H9 (cell line): Measurements from ENCODE around the gene MAPK4. TPM values are rescaled to one million over a fixed set of nuclear protein-coding genes. Genes with fewer than 3 reads are reported as not detected.

Experiments
- DNase-seq: peaks from one replicate; pipeline ENCODE4 v3.0.0-alpha.2; 2017
- H2AFZ ChIP-seq: one replicate; pipeline ENCODE4 v1.6.1; 2013; ENCODE audit warnings: mild to moderate bottlenecking, low read length, control low read depth, moderate library complexity
- H2AK5ac ChIP-seq: 2 replicates; pipeline ENCODE4 v1.6.1; 2013; ENCODE audit warnings: low read length, control low read depth, mixed read lengths; ENCODE audit not compliant: insufficient read length
- H2BK120ac ChIP-seq: one replicate; pipeline ENCODE4 v1.6.1; 2013; ENCODE audit warnings: low read depth, mild to moderate bottlenecking, low read length, control low read depth, inconsistent platforms; ENCODE audit not compliant: poor library complexity, severe bottlenecking
- H2BK12ac ChIP-seq: 2 replicates; pipeline ENCODE4 v1.6.1; 2013; ENCODE audit warnings: low read length, control low read depth, mixed read lengths, low read depth; ENCODE audit not compliant: insufficient read length
- H2BK15ac ChIP-seq: 2 replicates; pipeline ENCODE4 v1.6.1; 2013; ENCODE audit warnings: low read depth, low read length, control low read depth
- H2BK20ac ChIP-seq: one replicate; pipeline ENCODE4 v1.6.1; 2013; ENCODE audit warnings: low read depth, mild to moderate bottlenecking, low read length, control low read depth, inconsistent platforms; ENCODE audit not compliant: poor library complexity, severe bottlenecking
- H2BK5ac ChIP-seq: 2 replicates; pipeline ENCODE4 v1.6.1; 2013; ENCODE audit warnings: low read length, control low read depth, mixed read lengths; ENCODE audit not compliant: insufficient read length
- H3K14ac ChIP-seq: 2 replicates; pipeline ENCODE4 v1.6.1; 2013; ENCODE audit warnings: low read length, control low read depth; ENCODE audit not compliant: insufficient read depth
- H3K18ac ChIP-seq: 2 replicates; pipeline ENCODE4 v1.6.1; 2013; ENCODE audit warnings: low read depth, mild to moderate bottlenecking, mixed read lengths, low read length, control low read depth; ENCODE audit not compliant: insufficient read length
- H3K23ac ChIP-seq: 2 replicates; pipeline ENCODE4 v1.6.1; 2013; ENCODE audit warnings: low read length, control low read depth, mixed read lengths, low read depth; ENCODE audit not compliant: insufficient read length
- H3K23me2 ChIP-seq: 2 replicates; pipeline ENCODE4 v1.6.1; 2013; ENCODE audit warnings: low read depth, mild to moderate bottlenecking, mixed read lengths, low read length, control low read depth; ENCODE audit not compliant: insufficient read length, poor library complexity, severe bottlenecking
- H3K27ac ChIP-seq: 2 replicates; pipeline ENCODE4 v1.5.1; 2013; ENCODE audit warnings: low read length, control low read depth, mixed read lengths, low read depth; ENCODE audit not compliant: insufficient read length
- H3K27me3 ChIP-seq: 2 replicates; pipeline ENCODE4 v1.6.1; 2013; ENCODE audit warnings: low read length, control low read depth, inconsistent platforms; ENCODE audit not compliant: insufficient read depth
- H3K4ac ChIP-seq: 2 replicates; pipeline ENCODE4 v1.6.1; 2013; ENCODE audit warnings: low read depth, mild to moderate bottlenecking, control low read depth, inconsistent platforms, low read length, moderate library complexity
- H3K4me1 ChIP-seq: 2 replicates; pipeline ENCODE4 v1.6.1; 2013; ENCODE audit warnings: low read length, control low read depth, inconsistent platforms; ENCODE audit not compliant: insufficient read depth
- H3K4me2 ChIP-seq: 2 replicates; pipeline ENCODE4 v1.6.1; 2013; ENCODE audit warnings: low read length, control low read depth, mixed read lengths; ENCODE audit not compliant: insufficient read length, insufficient read depth
- H3K56ac ChIP-seq: 2 replicates; pipeline ENCODE4 v1.6.1; 2013; ENCODE audit warnings: low read depth, mild to moderate bottlenecking, mixed read lengths, low read length, control low read depth; ENCODE audit not compliant: insufficient read length
- H3K79me1 ChIP-seq: 2 replicates; pipeline ENCODE4 v1.6.1; 2013; ENCODE audit warnings: low read depth, mild to moderate bottlenecking, moderate library complexity, low read length, control low read depth, inconsistent platforms; ENCODE audit not compliant: insufficient read depth, poor library complexity, severe bottlenecking
- H3K79me2 ChIP-seq: 2 replicates; pipeline ENCODE4 v1.6.1; 2013; ENCODE audit warnings: low read length, control low read depth, inconsistent platforms; ENCODE audit not compliant: insufficient read depth
- H3K9ac ChIP-seq: 2 replicates; pipeline ENCODE4 v1.6.1; 2013; ENCODE audit warnings: low read length, control low read depth, mixed read lengths; ENCODE audit not compliant: insufficient read length; ENCODE audit errors: extremely low read depth
- H3K9me3 ChIP-seq: one replicate; pipeline ENCODE4 v1.6.1; 2013; ENCODE audit warnings: low read depth, low read length, inconsistent platforms; ENCODE audit not compliant: control insufficient read depth
- H3T11ph ChIP-seq: one replicate; pipeline ENCODE4 v1.6.1; 2013; ENCODE audit warnings: mild to moderate bottlenecking, low read length, control low read depth, inconsistent platforms
- H4K20me1 ChIP-seq: one replicate; pipeline ENCODE4 v1.6.1; 2013; ENCODE audit not compliant: control insufficient read depth, insufficient read length, insufficient read depth
- H4K5ac ChIP-seq: 2 replicates; pipeline ENCODE4 v1.6.1; 2013; ENCODE audit warnings: low read depth, mild to moderate bottlenecking, mixed read lengths, low read length, control low read depth; ENCODE audit not compliant: insufficient read length
- H4K8ac ChIP-seq: replicated peaks from 2 replicates; pipeline ENCODE4 v1.6.1; 2013; ENCODE audit warnings: low read length, control low read depth, mixed read lengths, low read depth; ENCODE audit not compliant: insufficient read length
- H4K91ac ChIP-seq: 2 replicates; pipeline ENCODE4 v1.6.1; 2013; ENCODE audit warnings: low read depth, mild to moderate bottlenecking, moderate library complexity, mixed read lengths, low read length, control low read depth; ENCODE audit not compliant: insufficient read length
- H3K27ac Mint-ChIP-seq, 3 experiments: 2 replicates in 2 of 3; 3 replicates in 1 of 3; pipeline ENCODE4 v1.8.0; 2020 to 2021; ENCODE audit warnings: mixed read lengths in 3 of 3, mild to moderate bottlenecking in 1 of 3, moderate library complexity in 1 of 3
- H3K27me3 Mint-ChIP-seq: 2 replicates; pipeline ENCODE4 v1.8.0; 2021; ENCODE audit warnings: low read depth, mild to moderate bottlenecking, moderate library complexity, mixed read lengths
- H3K36me3 Mint-ChIP-seq, 3 experiments: 2 replicates in 2 of 3; 3 replicates in 1 of 3; pipeline ENCODE4 v1.8.0; 2020 to 2021; ENCODE audit warnings: low read depth in 3 of 3, mixed read lengths in 3 of 3; ENCODE audit not compliant: insufficient read depth in 1 of 3
- H3K4me1 Mint-ChIP-seq, 2 experiments: 2 replicates each; pipeline ENCODE4 v1.8.0; 2020; ENCODE audit warnings: mixed read lengths in 2 of 2
- H3K4me3 Mint-ChIP-seq, 2 experiments: 2 replicates in 1 of 2; 3 replicates in 1 of 2; pipeline ENCODE4 v1.8.0; 2020 to 2021; ENCODE audit warnings: mild to moderate bottlenecking in 2 of 2, mixed read lengths in 2 of 2, moderate library complexity in 1 of 2
- H3K9me3 Mint-ChIP-seq, 2 experiments: 2 replicates in 1 of 2; 3 replicates in 1 of 2; pipeline ENCODE4 v1.8.0; 2020; ENCODE audit warnings: mild to moderate bottlenecking in 2 of 2, mixed read lengths in 2 of 2, moderate library complexity in 1 of 2
- CTCF ChIP-seq: fragments of 200-600 bp; sonication (generic); conservative IDR thresholded peaks from 3 replicates; pipeline ENCODE4 v1.8.0; 2021; ENCODE audit warnings: antibody characterized with exemption, mild to moderate bottlenecking
- WGBS: extraction: QIAGEN DNeasy Blood & Tissue Kit; methylation state at CpG from one replicate; pipeline ENCODE4 v1.1.7; 2013; ENCODE audit warnings: missing lambda C conversion rate, low lambda C conversion rate, mixed read lengths; ENCODE audit not compliant: insufficient read length; ENCODE audit errors: extremely low coverage; 5-methylcytosine and 5-hydroxymethylcytosine counted together
- total RNA-seq: library from RNA; stranded (reverse); gene quantifications from 2 replicates; pipeline ENCODE4 v1.2.1, GENCODE V29; 2021

MAPK4 gene
- total RNA-seq, 1 experiment from 2014 or later: 1.6 TPM

GRCh38 chr18:50716902-50717301, 157.0 kb downstream of the MAPK4 start:
- Histone ChIP-seq H2BK12ac (no peak overlapping the region), H3K27me3 (no peaks in the 10 kb centered on the region), H3K9ac (no peak overlapping the region), H2AK5ac (no peak overlapping the region), H3K23me2 (no peaks in the 10 kb centered on the region), H3K4ac (no peak overlapping the region), H3T11ph (no peak overlapping the region), H2BK15ac (no peak overlapping the region), H3K79me1 (no peaks in the 10 kb centered on the region), H4K8ac (no peak overlapping the region), H4K5ac (no peak overlapping the region), H3K4me2 (no peak overlapping the region), H4K91ac (no peak overlapping the region), H4K20me1 (no peaks in the 10 kb centered on the region), H3K56ac (no peak overlapping the region), H3K14ac (no peak overlapping the region), H3K23ac (no peak overlapping the region), H3K18ac (no peak overlapping the region), H2AFZ (no peak overlapping the region), H3K79me2 (no peaks in the 10 kb centered on the region), H3K27ac (no peak overlapping the region), H2BK120ac (no peak overlapping the region), H3K9me3 (no peaks in the 10 kb centered on the region), H2BK5ac (no peak overlapping the region), H2BK20ac (no peak overlapping the region), H3K4me1 (no peaks in the 10 kb centered on the region)
- peaks cover 10 to 11% of the 10 kb centered on the region in 2 experiments for H3K4me1 Mint-ChIP-seq
- no peak for DNase-seq
- H3K27ac Mint-ChIP-seq: no peak overlapping the region
- H3K4me3 Mint-ChIP-seq: no peak overlapping the region
- no CpG with 5 or more reads among the region's 4 CpGs for WGBS
- no peaks in the 10 kb centered on the region for H3K27me3 Mint-ChIP-seq
- H3K36me3 Mint-ChIP-seq: peaks cover 4 to 14% (median 9%) of the 10 kb centered on the region in 3 experiments; a peak in 5 of 7 replicates
- H3K9me3 Mint-ChIP-seq: peaks cover 0 to 5% of the 10 kb centered on the region in 2 experiments; a peak in 2 of 5 replicates
- no peak for TF ChIP-seq CTCF
